Measurements from ENCODE around the gene ZSCAN30.

ZSCAN30 gene

GRCh38 chr18:35334212-35334611 is 44.2 kb upstream of the ZSCAN30 start:
- no peak overlapping the region for H4K8ac ChIP-seq (ENCODE audit: low read length)
- H2AK5ac ChIP-seq (ENCODE audit: low read length, severe bottlenecking): no peak overlapping the region
- peaks cover 21 to 82% of the 10 kb centered on the region in 2 experiments for H3K36me3 ChIP-seq (ENCODE audit: control insufficient read depth in 1 of 2, insufficient read depth in 2 of 2, low read depth in 1 of 2, low read length in 2 of 2)
- H3K79me1 ChIP-seq (replicated peaks; ENCODE audit: low read length, poor library complexity, severe bottlenecking): peaks cover 18% of the 10 kb centered on the region
- no peak for DNase-seq
- no peak overlapping the region for H3K18ac ChIP-seq (ENCODE audit: low read depth in 1 of 2, low read length in 2 of 2)
- no peak overlapping the region for H4K91ac ChIP-seq (ENCODE audit: low read length)
- H3K27me3 ChIP-seq (ENCODE audit: control insufficient read depth in 1 of 2, insufficient read depth in 1 of 2, low read length in 2 of 2): no peaks in the 10 kb centered on the region
- H2BK120ac ChIP-seq (ENCODE audit: low read depth, low read length): no peak overlapping the region
- no peak overlapping the region for H2BK5ac ChIP-seq (ENCODE audit: low read depth, low read length, poor library complexity, severe bottlenecking)
- 87% methylated on average over 1 of the region's 1 CpG for WGBS
- no peak overlapping the region for H3K14ac ChIP-seq (ENCODE audit: low read length in 2 of 2)
- no peak overlapping the region for H3K4ac ChIP-seq (ENCODE audit: low read depth in 1 of 2, low read length in 2 of 2)
- no peak overlapping the region for H3K4me2 ChIP-seq (ENCODE audit: low read length, poor library complexity, severe bottlenecking)
- no peak overlapping the region for H3K23ac ChIP-seq (ENCODE audit: low read length in 2 of 2)
- peaks cover 88% of the 10 kb centered on the region for H3K9me3 ChIP-seq (ENCODE audit: control insufficient read depth, low read length)
- H3K9ac ChIP-seq (ENCODE audit: low read length): no peak overlapping the region
- no peak overlapping the region for H2BK12ac ChIP-seq (ENCODE audit: low read length in 2 of 2)
- no peaks in the 10 kb centered on the region for H3K4me1 ChIP-seq (ENCODE audit: control insufficient read depth, insufficient read depth, low read depth, low read length)
- peak overlapping the region in 1 of 2 experiments; percentile 8 for H3K4me3 ChIP-seq (ENCODE audit: insufficient read depth in 1 of 2, low read depth in 1 of 2, low read length in 2 of 2)
- no peak overlapping the region for H3K27ac ChIP-seq (ENCODE audit: low read length, poor library complexity, severe bottlenecking)
- no peak overlapping the region for H2BK15ac ChIP-seq (ENCODE audit: low read depth, poor library complexity, severe bottlenecking)
- H2AFZ ChIP-seq (ENCODE audit: low read depth, low read length): no peak overlapping the region

GRCh38 chr18:35331367-35332087 is 41.5 kb upstream of the ZSCAN30 start:
- Histone ChIP-seq H3K79me1 (replicated peaks; ENCODE audit: low read length, poor library complexity, severe bottlenecking) (peaks cover 8% of the 10 kb centered on the region), H3K9me3 (ENCODE audit: control insufficient read depth, low read length) (peaks cover 88% of the 10 kb centered on the region), H2BK12ac (ENCODE audit: low read length in 2 of 2) (no peak overlapping the region), H2AFZ (ENCODE audit: low read depth, low read length) (no peak overlapping the region), H3K23ac (ENCODE audit: low read length in 2 of 2) (no peak overlapping the region), H3K14ac (ENCODE audit: low read length in 2 of 2) (no peak overlapping the region), H4K8ac (ENCODE audit: low read length) (no peak overlapping the region), H4K91ac (ENCODE audit: low read length) (no peak overlapping the region), H3K4ac (ENCODE audit: low read depth in 1 of 2, low read length in 2 of 2) (no peak overlapping the region), H2BK15ac (ENCODE audit: low read depth, poor library complexity, severe bottlenecking) (no peak overlapping the region), H2AK5ac (ENCODE audit: low read length, severe bottlenecking) (no peak overlapping the region), H2BK5ac (ENCODE audit: low read depth, low read length, poor library complexity, severe bottlenecking) (no peak overlapping the region), H2BK120ac (ENCODE audit: low read depth, low read length) (no peak overlapping the region), H3K18ac (ENCODE audit: low read depth in 1 of 2, low read length in 2 of 2) (no peak overlapping the region), H3K27me3 (ENCODE audit: control insufficient read depth in 1 of 2, insufficient read depth in 1 of 2, low read length in 2 of 2) (no peaks in the 10 kb centered on the region), H3K4me2 (ENCODE audit: low read length, poor library complexity, severe bottlenecking) (no peak overlapping the region), H3K27ac (ENCODE audit: low read length, poor library complexity, severe bottlenecking) (no peak overlapping the region), H3K9ac (ENCODE audit: low read length) (no peak overlapping the region), H3K4me3 (ENCODE audit: insufficient read depth in 1 of 2, low read depth in 1 of 2, low read length in 2 of 2) (no peak overlapping the region), H3K36me3 (ENCODE audit: control insufficient read depth in 1 of 2, insufficient read depth in 2 of 2, low read depth in 1 of 2, low read length in 2 of 2) (peaks cover 14 to 55% of the 10 kb centered on the region in 2 experiments), H3K4me1 (ENCODE audit: control insufficient read depth, insufficient read depth, low read depth, low read length) (no peaks in the 10 kb centered on the region)
- 94% methylated on average over 3 of the region's 4 CpGs for WGBS
- DNase-seq: no peak

GRCh38 chr18:35328868-35329267 is 38.8 kb upstream of the ZSCAN30 start:
- DNase-seq: no peak
- Histone ChIP-seq H2BK120ac (ENCODE audit: low read depth, low read length) (no peak overlapping the region), H3K9me3 (ENCODE audit: control insufficient read depth, low read length) (peaks cover 76% of the 10 kb centered on the region), H3K27me3 (ENCODE audit: control insufficient read depth in 1 of 2, insufficient read depth in 1 of 2, low read length in 2 of 2) (no peaks in the 10 kb centered on the region), H3K4me3 (ENCODE audit: insufficient read depth in 1 of 2, low read depth in 1 of 2, low read length in 2 of 2) (no peak overlapping the region), H4K91ac (ENCODE audit: low read length) (no peak overlapping the region), H2BK5ac (ENCODE audit: low read depth, low read length, poor library complexity, severe bottlenecking) (no peak overlapping the region), H3K9ac (ENCODE audit: low read length) (no peak overlapping the region), H3K23ac (ENCODE audit: low read length in 2 of 2) (no peak overlapping the region), H2BK12ac (ENCODE audit: low read length in 2 of 2) (no peak overlapping the region), H3K79me1 (replicated peaks; ENCODE audit: low read length, poor library complexity, severe bottlenecking) (peaks cover 1% of the 10 kb centered on the region), H2AFZ (ENCODE audit: low read depth, low read length) (no peak overlapping the region), H2AK5ac (ENCODE audit: low read length, severe bottlenecking) (no peak overlapping the region), H3K18ac (ENCODE audit: low read depth in 1 of 2, low read length in 2 of 2) (no peak overlapping the region), H3K4me2 (ENCODE audit: low read length, poor library complexity, severe bottlenecking) (no peak overlapping the region), H3K36me3 (ENCODE audit: control insufficient read depth in 1 of 2, insufficient read depth in 2 of 2, low read depth in 1 of 2, low read length in 2 of 2) (peaks cover 8 to 29% of the 10 kb centered on the region in 2 experiments), H4K8ac (ENCODE audit: low read length) (no peak overlapping the region), H3K27ac (ENCODE audit: low read length, poor library complexity, severe bottlenecking) (no peak overlapping the region), H2BK15ac (ENCODE audit: low read depth, poor library complexity, severe bottlenecking) (no peak overlapping the region), H3K4me1 (ENCODE audit: control insufficient read depth, insufficient read depth, low read depth, low read length) (no peaks in the 10 kb centered on the region), H3K4ac (ENCODE audit: low read depth in 1 of 2, low read length in 2 of 2) (no peak overlapping the region), H3K14ac (ENCODE audit: low read length in 2 of 2) (no peak overlapping the region)

- H2BK5ac ChIP-seq (ENCODE audit: low read depth, low read length, poor library complexity, severe bottlenecking): no peak overlapping the region
- H3K9ac ChIP-seq (ENCODE audit: low read length): no peak overlapping the region
- no peak overlapping the region for H3K14ac ChIP-seq (ENCODE audit: low read length in 2 of 2)
- no peaks in the 10 kb centered on the region for H3K79me1 ChIP-seq (replicated peaks; ENCODE audit: low read length, poor library complexity, severe bottlenecking)
- DNase-seq: no peak
- WGBS: 56% methylated on average over 3 of the region's 3 CpGs
- H3K9me3 ChIP-seq (ENCODE audit: control insufficient read depth, low read length): peaks cover 64% of the 10 kb centered on the region
- H3K18ac ChIP-seq (ENCODE audit: low read depth in 1 of 2, low read length in 2 of 2): no peak overlapping the region
- H3K4me1 ChIP-seq (ENCODE audit: control insufficient read depth, insufficient read depth, low read depth, low read length): no peaks in the 10 kb centered on the region
- no peak overlapping the region for H2AFZ ChIP-seq (ENCODE audit: low read depth, low read length)
- peaks cover 3 to 8% of the 10 kb centered on the region in 2 experiments for H3K36me3 ChIP-seq (ENCODE audit: control insufficient read depth in 1 of 2, insufficient read depth in 2 of 2, low read depth in 1 of 2, low read length in 2 of 2)
- H3K27me3 ChIP-seq (ENCODE audit: control insufficient read depth in 1 of 2, insufficient read depth in 1 of 2, low read length in 2 of 2): no peaks in the 10 kb centered on the region
- no peak overlapping the region for H3K27ac ChIP-seq (ENCODE audit: low read length, poor library complexity, severe bottlenecking)
- no peak overlapping the region for H2AK5ac ChIP-seq (ENCODE audit: low read length, severe bottlenecking)
- peak overlapping the region in 1 of 2 experiments; percentile 48 for H3K4me3 ChIP-seq (ENCODE audit: insufficient read depth in 1 of 2, low read depth in 1 of 2, low read length in 2 of 2)
- H3K4me2 ChIP-seq (ENCODE audit: low read length, poor library complexity, severe bottlenecking): no peak overlapping the region
- H2BK15ac ChIP-seq (ENCODE audit: low read depth, poor library complexity, severe bottlenecking): no peak overlapping the region
- no peak overlapping the region for H2BK120ac ChIP-seq (ENCODE audit: low read depth, low read length)
- no peak overlapping the region for H3K23ac ChIP-seq (ENCODE audit: low read length in 2 of 2)
- no peak overlapping the region for H2BK12ac ChIP-seq (ENCODE audit: low read length in 2 of 2)
- no peak overlapping the region for H3K4ac ChIP-seq (ENCODE audit: low read depth in 1 of 2, low read length in 2 of 2)
- H4K91ac ChIP-seq (ENCODE audit: low read length): no peak overlapping the region
- H4K8ac ChIP-seq (ENCODE audit: low read length): no peak overlapping the region
Measured at GRCh38 chr18:35326695-35327387, 36.8 kb upstream of the ZSCAN30 start.
